ES-I3 (cell line): Measurements from ENCODE around the gene USP25.

Experiments
- H3K36me3 ChIP-seq: 2 replicates; pipeline ENCODE4 v1.6.1; 2013; ENCODE audit warnings: mild to moderate bottlenecking, low read length, control low read depth, moderate library complexity; ENCODE audit not compliant: insufficient read depth
- H3K4me1 ChIP-seq: 2 replicates; pipeline ENCODE4 v1.6.1; 2013; ENCODE audit warnings: mild to moderate bottlenecking, control low read depth, low read length; ENCODE audit not compliant: insufficient read depth
- H3K9ac ChIP-seq: 2 replicates; pipeline ENCODE4 v1.6.1; 2013; ENCODE audit warnings: low read depth, mild to moderate bottlenecking, low read length, moderate library complexity
- H3K9me3 ChIP-seq: 2 replicates; pipeline ENCODE4 v1.6.1; 2013; ENCODE audit warnings: mild to moderate bottlenecking, low read length, moderate library complexity; ENCODE audit not compliant: control insufficient read depth, insufficient read depth

USP25 gene, protein sequence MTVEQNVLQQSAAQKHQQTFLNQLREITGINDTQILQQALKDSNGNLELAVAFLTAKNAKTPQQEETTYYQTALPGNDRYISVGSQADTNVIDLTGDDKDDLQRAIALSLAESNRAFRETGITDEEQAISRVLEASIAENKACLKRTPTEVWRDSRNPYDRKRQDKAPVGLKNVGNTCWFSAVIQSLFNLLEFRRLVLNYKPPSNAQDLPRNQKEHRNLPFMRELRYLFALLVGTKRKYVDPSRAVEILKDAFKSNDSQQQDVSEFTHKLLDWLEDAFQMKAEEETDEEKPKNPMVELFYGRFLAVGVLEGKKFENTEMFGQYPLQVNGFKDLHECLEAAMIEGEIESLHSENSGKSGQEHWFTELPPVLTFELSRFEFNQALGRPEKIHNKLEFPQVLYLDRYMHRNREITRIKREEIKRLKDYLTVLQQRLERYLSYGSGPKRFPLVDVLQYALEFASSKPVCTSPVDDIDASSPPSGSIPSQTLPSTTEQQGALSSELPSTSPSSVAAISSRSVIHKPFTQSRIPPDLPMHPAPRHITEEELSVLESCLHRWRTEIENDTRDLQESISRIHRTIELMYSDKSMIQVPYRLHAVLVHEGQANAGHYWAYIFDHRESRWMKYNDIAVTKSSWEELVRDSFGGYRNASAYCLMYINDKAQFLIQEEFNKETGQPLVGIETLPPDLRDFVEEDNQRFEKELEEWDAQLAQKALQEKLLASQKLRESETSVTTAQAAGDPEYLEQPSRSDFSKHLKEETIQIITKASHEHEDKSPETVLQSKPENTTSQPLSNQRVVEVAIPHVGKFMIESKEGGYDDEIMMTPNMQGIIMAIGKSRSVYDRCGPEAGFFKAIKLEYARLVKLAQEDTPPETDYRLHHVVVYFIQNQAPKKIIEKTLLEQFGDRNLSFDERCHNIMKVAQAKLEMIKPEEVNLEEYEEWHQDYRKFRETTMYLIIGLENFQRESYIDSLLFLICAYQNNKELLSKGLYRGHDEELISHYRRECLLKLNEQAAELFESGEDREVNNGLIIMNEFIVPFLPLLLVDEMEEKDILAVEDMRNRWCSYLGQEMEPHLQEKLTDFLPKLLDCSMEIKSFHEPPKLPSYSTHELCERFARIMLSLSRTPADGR

DNA sequence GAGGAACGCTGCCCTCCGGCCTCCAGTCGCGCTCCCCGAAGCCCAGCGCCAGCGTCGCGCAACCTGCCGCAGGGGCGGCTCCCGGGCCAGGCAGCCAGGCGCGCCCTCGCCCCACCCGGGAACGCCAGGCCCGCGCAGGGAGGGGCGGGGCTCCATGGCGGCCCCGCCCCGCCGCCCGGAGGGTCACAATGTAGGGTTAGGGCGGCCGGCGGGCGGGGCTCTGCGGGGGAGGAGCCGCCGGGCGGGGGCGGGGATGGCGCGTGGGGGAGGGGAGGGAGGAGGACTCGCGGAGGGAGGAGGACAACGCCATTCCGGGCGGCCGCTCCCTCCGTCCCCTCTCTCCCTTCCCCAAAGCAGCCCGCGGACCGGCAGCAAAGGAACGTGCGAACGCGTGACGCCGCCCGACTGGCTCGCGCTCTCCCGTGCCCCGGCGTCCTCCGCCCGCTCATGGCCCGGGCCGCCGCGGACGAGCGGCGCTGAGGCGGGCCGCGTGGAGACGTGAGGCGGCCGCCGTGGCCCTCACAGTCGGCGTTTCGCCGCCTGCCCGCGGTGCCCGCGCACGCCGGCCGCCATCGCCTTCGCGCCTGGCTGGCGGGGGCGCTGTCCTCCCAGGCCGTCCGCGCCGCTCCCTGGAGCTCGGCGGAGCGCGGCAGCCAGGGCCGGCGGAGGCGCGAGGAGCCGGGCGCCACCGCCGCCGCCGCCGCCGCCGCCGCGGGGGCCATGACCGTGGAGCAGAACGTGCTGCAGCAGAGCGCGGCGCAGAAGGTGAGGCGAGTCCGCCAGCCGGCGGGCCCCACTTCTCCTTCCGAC lies at the start of gene USP25:
Gene USP25, plus strand, starts transcription at position 309 of the 810 bp plus-strand sequence. Its CDS starts 412 bp downstream, at position 721.
- Histone ChIP-seq H3K4me1 (peaks cover 4% of the 10 kb centered on the region; the same call in 1 of the 2 replicates), H3K36me3 (no peaks in the 10 kb centered on the region), H3K9ac (peak within 1 kb of the TSS; percentile 80), H3K9me3 (no peaks in the 10 kb centered on the region)

DNA sequence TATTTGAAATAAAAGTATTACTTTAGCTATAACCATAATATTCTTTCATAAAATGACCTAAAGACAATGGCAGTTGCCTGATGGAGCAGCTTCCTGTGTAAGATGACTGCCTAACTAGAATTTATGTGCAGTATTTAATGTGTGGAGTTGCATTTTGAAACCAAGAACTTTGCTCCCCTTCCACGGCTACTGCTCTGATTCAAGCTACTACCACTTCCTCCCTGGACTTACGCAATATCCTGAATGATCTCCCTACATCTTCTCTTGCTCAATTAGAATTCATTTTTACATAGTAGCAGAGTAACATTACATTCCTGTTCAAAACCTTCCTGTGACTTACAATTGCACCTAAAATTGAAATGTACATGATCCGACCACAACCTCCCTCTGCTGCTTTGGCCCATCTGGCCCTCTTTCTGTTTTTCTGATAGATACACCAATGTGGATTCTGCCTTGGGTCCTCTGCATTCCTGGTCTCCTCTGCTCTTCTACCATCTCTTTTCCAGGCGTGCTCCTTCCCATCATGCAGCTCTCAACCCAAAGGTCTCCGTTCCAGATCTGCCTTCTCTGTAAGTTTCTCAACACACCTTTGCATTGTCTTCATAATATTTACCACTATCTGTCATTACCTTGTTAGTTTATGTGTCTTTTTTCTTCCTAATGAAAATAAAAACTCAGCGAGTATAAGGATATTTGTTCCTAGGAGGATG lies 47.4 kb upstream of the USP25 start:
- H3K9me3 ChIP-seq = no peaks in the 10 kb centered on the region
- no peak overlapping the region for H3K9ac ChIP-seq
- H3K36me3 ChIP-seq = no peaks in the 10 kb centered on the region
- H3K4me1 ChIP-seq = no peaks in the 10 kb centered on the region

DNA sequence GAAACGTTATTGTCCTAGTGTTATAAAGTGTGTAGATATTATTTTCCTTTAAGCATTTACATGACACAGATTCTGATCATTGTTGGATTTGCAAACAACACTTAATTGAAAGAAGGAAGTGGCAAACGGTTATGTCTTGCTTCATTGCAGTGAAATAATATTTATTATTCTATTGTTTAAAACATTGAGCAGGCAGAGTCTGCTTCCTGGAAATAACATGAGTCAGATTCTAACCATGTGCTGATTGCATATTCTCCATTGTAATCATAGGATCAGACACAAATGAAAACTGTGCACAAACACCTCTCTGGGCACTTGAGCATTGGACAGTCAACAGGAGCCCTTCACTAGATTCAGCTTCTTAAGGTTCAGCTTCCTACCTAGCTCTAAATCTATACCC lies 46.8 kb upstream of the USP25 start:
- Histone ChIP-seq H3K36me3 (no peaks in the 10 kb centered on the region), H3K9me3 (no peaks in the 10 kb centered on the region), H3K4me1 (no peaks in the 10 kb centered on the region), H3K9ac (no peak overlapping the region)

DNA sequence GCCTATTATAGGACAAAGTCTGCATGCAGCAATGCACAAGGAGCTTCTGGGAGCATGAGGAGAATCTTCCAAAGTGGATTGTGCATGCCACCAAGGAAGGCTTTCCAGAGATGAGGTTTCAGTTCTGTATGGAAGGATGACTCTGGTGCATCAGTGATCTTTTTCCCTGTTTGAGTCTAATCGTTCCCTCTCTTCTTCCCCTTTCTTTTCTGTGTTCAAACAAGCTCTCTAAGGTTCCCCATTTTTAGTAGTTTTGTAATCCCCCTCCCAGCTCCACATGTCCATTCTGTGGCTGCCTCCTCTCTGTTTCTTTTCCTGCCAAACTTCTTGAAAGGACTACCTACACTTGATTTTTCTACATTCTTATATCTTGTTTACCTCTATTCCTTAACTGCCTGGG lies 43.3 kb upstream of the USP25 start:
- H3K36me3 ChIP-seq = no peaks in the 10 kb centered on the region
- H3K4me1 ChIP-seq = no peaks in the 10 kb centered on the region
- no peak overlapping the region for H3K9ac ChIP-seq
- H3K9me3 ChIP-seq = no peaks in the 10 kb centered on the region

DNA sequence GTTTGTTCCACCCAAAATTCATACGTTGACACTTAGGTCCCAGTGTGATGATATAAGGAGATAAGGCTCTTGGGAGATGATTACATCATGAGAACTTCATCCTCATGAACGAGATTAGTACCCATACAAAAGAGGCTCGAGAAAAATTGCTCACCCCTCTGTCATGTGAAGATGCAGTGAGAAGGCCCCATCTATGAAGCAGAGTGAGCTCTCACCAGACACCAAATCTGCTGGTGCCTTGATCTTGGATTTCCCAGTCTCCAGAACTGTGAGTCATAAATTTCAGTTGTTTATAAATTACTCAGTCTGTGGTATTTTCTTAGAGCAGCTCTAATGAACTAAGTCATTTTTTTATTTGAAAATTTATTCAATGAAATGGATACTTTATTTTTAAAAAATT lies 42.6 kb upstream of the USP25 start:
- Histone ChIP-seq H3K4me1 (no peaks in the 10 kb centered on the region), H3K9ac (no peak overlapping the region), H3K36me3 (no peaks in the 10 kb centered on the region)

DNA sequence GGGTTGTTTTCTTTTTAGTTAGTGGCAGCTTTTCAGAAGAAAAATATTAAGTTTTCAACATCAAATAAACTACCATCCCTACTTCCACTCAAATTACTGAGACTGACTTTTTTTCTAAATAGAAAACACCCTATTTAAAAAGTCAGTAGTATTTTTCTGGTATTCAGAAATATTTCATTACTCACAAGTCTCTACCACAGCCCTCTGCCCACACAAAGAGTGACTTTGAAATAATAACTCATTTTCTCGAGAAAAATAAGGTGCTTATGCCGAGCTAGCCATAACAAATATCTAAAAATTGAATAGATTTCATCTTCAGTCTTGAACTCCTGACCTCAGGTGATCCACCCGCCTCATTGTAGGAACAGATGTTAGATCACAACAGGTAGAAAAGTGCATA lies 41.8 kb upstream of the USP25 start:
- no peak overlapping the region for H3K9ac ChIP-seq
- no peaks in the 10 kb centered on the region for H3K4me1 ChIP-seq
- no peaks in the 10 kb centered on the region for H3K9me3 ChIP-seq
- H3K36me3 ChIP-seq = no peaks in the 10 kb centered on the region

More for the DNA sequence above, 42.6 kb upstream of the USP25 start:
- no peaks in the 10 kb centered on the region for H3K9me3 ChIP-seq

DNA sequence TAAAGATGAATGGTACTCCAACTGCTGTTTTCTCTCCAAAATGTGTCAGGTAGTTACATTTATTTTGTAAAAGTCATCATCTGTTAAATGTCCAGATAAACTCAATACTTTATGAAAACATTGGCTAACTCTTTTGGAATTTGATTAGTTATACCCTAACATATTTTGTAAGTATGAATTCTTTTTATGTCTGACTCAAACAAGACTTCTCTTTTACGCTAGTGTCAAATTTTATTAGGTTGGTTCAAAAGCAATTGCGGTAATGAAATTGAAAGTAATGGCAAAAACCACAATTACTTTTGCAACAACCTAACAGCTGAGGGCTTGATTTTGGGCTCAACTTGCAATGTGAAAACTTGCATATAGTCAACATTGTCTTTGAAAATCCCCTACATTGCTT lies 41.0 kb upstream of the USP25 start:
- no peaks in the 10 kb centered on the region for H3K9me3 ChIP-seq
- H3K4me1 ChIP-seq = no peaks in the 10 kb centered on the region
- H3K9ac ChIP-seq = no peak overlapping the region
- H3K36me3 ChIP-seq = no peaks in the 10 kb centered on the region

DNA sequence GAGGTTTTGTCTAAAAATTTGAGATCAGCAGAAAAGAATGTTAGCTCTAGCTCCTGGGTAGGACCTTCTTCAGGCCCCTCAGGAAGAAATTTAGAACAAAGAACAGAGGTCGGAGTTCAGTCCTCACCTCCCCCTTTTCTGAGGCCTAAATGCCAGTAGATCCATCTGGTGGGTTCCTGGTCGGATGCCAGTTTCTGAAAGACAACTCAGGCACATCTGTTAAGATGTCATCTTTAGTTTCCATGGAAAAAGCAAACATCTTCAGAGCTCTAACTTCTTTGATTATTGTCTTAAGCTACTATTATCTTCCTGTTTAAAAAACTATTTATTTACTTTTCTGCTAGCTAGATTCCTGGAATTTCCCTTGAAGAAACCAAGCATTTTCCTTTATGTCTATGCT lies 37.1 kb upstream of the USP25 start:
- Histone ChIP-seq H3K4me1 (no peaks in the 10 kb centered on the region), H3K9ac (no peak overlapping the region), H3K36me3 (no peaks in the 10 kb centered on the region), H3K9me3 (no peaks in the 10 kb centered on the region)

DNA sequence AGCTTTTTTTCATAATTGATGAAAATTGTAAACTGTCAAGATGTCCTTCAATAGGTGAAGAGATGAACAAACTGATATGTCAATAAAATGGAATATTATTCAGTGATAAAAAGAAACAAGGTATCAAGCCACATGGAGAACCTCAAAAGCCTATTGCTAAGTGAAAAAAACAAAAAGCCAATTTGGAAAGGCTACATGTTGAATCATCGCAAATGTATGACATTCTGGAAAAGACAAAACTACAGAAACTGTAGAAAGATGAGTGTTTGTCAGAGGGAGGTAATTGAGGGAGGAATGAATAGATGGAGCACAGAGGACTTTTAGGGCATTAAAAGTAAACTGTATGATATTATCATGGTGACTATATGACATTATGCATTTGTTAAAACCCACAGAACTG lies 34.5 kb upstream of the USP25 start:
- no peaks in the 10 kb centered on the region for H3K9me3 ChIP-seq
- no peaks in the 10 kb centered on the region for H3K4me1 ChIP-seq
- no peak overlapping the region for H3K9ac ChIP-seq
- H3K36me3 ChIP-seq = no peaks in the 10 kb centered on the region

DNA sequence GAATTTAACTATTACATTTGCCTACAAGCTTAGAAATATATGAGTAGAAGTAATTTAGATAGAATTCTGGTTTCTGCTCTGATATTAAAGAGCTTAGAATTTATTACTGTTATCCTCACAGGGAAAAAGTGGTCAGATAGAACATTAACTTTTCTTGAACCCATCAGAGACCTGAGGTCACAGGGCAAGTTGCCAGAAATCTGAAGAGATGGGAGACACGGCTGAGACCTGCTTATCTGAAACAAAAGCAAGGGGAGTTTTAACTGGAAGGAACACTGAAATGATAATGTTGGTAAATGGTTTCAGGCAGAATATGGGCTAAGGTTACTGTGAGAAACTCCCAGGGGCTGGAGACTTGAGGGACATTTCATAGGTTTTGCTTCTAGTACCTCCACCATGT lies 28.0 kb upstream of the USP25 start:
- Histone ChIP-seq H3K36me3 (no peaks in the 10 kb centered on the region), H3K9me3 (peaks cover 2% of the 10 kb centered on the region; the same call in 1 of the 2 replicates), H3K9ac (no peak overlapping the region), H3K4me1 (no peaks in the 10 kb centered on the region)

DNA sequence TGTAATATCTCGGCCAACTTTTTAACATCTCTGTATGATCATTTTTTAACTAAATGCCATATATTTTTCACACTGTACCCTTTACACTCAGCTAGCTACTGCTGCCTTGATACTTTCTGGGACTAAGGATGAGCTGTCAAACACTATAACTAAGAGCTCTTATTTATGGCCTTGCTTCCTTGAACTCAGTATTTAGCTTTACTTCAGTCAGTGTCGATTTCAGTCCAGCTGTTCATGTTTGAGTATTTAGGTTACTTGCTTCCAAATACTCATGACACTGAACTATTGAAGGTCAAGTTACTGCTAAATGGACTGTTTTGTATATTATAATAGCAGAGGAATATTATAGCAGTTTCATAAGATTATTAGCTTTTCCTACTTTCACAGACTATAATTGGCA lies 25.9 kb upstream of the USP25 start:
- Histone ChIP-seq H3K36me3 (no peaks in the 10 kb centered on the region), H3K9me3 (peaks cover 2% of the 10 kb centered on the region; the same call in 1 of the 2 replicates), H3K4me1 (no peaks in the 10 kb centered on the region), H3K9ac (no peak overlapping the region)

DNA sequence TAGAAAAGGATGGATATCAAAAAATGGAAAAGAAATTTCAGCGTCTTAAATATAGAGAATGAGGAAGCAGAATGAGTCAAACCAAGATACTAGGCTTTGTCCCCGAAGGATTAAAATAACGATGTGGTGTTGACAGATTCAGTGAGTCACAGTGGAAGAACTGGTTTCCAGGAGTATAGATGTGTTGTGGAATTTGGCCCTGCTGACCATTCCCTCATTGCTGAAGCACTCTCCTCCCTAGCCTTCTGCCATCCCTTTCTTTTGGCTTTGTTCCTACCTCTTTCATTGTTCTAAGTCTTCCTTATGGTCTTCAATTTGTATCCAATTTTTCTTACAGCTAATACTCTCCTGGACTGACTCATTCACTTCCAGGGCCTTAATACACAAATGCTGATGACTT lies 23.1 kb upstream of the USP25 start:
- Histone ChIP-seq H3K36me3 (no peaks in the 10 kb centered on the region), H3K4me1 (no peaks in the 10 kb centered on the region), H3K9ac (no peak overlapping the region), H3K9me3 (peaks cover 2% of the 10 kb centered on the region; the same call in 1 of the 2 replicates)

DNA sequence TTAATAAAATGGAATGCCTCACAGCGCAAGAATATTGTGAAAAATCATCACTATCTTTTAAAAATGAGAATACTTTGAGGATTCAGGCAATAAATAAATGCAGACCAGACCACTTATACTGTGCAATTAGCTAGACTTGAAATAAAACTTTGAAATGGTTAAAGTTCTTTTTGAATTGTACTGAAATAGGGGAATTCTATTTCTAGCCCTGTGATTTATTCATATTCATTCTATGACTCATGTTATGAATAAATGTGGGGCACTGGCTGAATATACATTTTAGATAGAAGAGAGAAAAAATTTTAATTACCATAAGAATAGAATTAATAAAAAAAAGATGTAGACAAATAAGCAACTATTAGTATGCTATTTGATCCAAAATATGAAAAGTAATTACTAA lies 16.4 kb upstream of the USP25 start:
- H3K36me3 ChIP-seq = no peaks in the 10 kb centered on the region

More for the DNA sequence above, 16.4 kb upstream of the USP25 start:
- H3K9ac ChIP-seq = no peak overlapping the region
- no peaks in the 10 kb centered on the region for H3K4me1 ChIP-seq
- H3K9me3 ChIP-seq = no peaks in the 10 kb centered on the region
